ENCODE measurements around the gene JMJD8. TPM values are rescaled to one million over a fixed set of nuclear protein-coding genes. Genes with fewer than 3 reads are reported as not detected.

JMJD8 gene
- total RNA-seq, 4 donors from 2014 or later, result 40.0 to 261 (median 58.6) TPM

GRCh38 chr16:674968-675883 is 8.9 kb downstream of the JMJD8 start, which contains the start of gene RHBDL1:
Gene RHBDL1, plus strand, starts transcription at chr16:675671. Its CDS starts 120 bp downstream, at chr16:675791.
- peak within 1 kb of the TSS in 3 of 4 donors; percentile 25 to 44 (median 41) for H3K4me3 ChIP-seq
- intact Hi-C loops (cut with DNase I; ENCODE audit: low total_unique reads), result no loop called here
- in situ Hi-C loops (cut with MboI; ENCODE audit: low pct_ligation_motif_present in 1 of 4, low pct_unique_long_range_greater_than_20kb in 1 of 4, low sequenced_read_pairs in 3 of 4), result no loop called here

GRCh38 chr16:674214-674881 is 9.8 kb downstream of the JMJD8 start:
- TF ChIP-seq POLR2AphosphoS5 (IDR thresholded peaks at IDR 0.05) (no peak), CTCF (IDR thresholded peaks at IDR 0.05) (no peak)
- WGBS, 2 donors (ENCODE audit: low coverage in 1 of 2), result 76% methylated on average over 20 of the region's 22 CpGs; no CpG with 5 or more reads in 1 of the 2 donors
- H3K27me3 ChIP-seq, result no peaks in the 10 kb centered on the region
- intact Hi-C loops (cut with DNase I; ENCODE audit: low total_unique reads) (no loop called here), in situ Hi-C loops (cut with MboI; ENCODE audit: low pct_ligation_motif_present in 1 of 4, low pct_unique_long_range_greater_than_20kb in 1 of 4, low sequenced_read_pairs in 3 of 4) (no loop called here)
- peaks cover 0 to 26% (median 5%) of the 10 kb centered on the region in 4 donors for H3K36me3 ChIP-seq
- H3K4me1 ChIP-seq, result peaks cover 20 to 50% (median 33%) of the 10 kb centered on the region in 4 donors
- no peak for DNase-seq
- H3K27ac ChIP-seq, result peak overlapping the region in 1 of 4 donors; percentile 69
- no peaks in the 10 kb centered on the region for H3K9me3 ChIP-seq
- H3K4me3 ChIP-seq, result no peak overlapping the region

More at GRCh38 chr16:674968-675883, 8.9 kb downstream of the JMJD8 start, which contains the start of gene RHBDL1:
- peak; percentile 57 for DNase-seq
- peak within 1 kb of the TSS in 3 of 4 donors; percentile 27 to 69 (median 58) for H3K27ac ChIP-seq
- no peaks in the 10 kb centered on the region for H3K27me3 ChIP-seq
- WGBS, 2 donors (ENCODE audit: low coverage in 1 of 2), result 17% methylated on average over 34 of the region's 73 CpGs; no CpG with 5 or more reads in 1 of the 2 donors
- H3K4me1 ChIP-seq, result peaks cover 18 to 51% (median 35%) of the 10 kb centered on the region in 4 donors
- TF ChIP-seq EP300 (IDR thresholded peaks at IDR 0.05; ENCODE audit: low read depth) (no peak), POLR2A (IDR thresholded peaks at IDR 0.05) (no peak), POLR2AphosphoS5 (IDR thresholded peaks at IDR 0.05) (peak in 1 of 3 donors; percentile 16), CTCF (IDR thresholded peaks at IDR 0.05) (peak in 1 of 5 experiments; percentile 19)
- peaks cover 0 to 22% (median 3%) of the 10 kb centered on the region in 4 donors for H3K36me3 ChIP-seq
- H3K9me3 ChIP-seq, result no peaks in the 10 kb centered on the region

GRCh38 chr16:673399-673991 is 10.6 kb downstream of the JMJD8 start:
- H3K9me3 ChIP-seq, result no peaks in the 10 kb centered on the region
- H3K4me1 ChIP-seq, result peaks cover 25 to 50% (median 37%) of the 10 kb centered on the region in 4 donors
- in situ Hi-C loops (cut with MboI; ENCODE audit: low pct_ligation_motif_present in 1 of 4, low pct_unique_long_range_greater_than_20kb in 1 of 4, low sequenced_read_pairs in 3 of 4) (no loop called here), intact Hi-C loops (cut with DNase I; ENCODE audit: low total_unique reads) (no loop called here)
- H3K4me3 ChIP-seq, result no peak overlapping the region
- TF ChIP-seq CTCF (IDR thresholded peaks at IDR 0.05), result no peak
- TF ChIP-seq POLR2A (IDR thresholded peaks at IDR 0.05), result no peak
- TF ChIP-seq POLR2AphosphoS5 (IDR thresholded peaks at IDR 0.05), result no peak
- no peak for TF ChIP-seq EP300 (IDR thresholded peaks at IDR 0.05; ENCODE audit: low read depth)
- no peak overlapping the region for H3K27ac ChIP-seq
- no peak for DNase-seq
- WGBS, 2 donors (ENCODE audit: low coverage in 1 of 2), result 88% methylated on average over 15 of the region's 18 CpGs; no CpG with 5 or more reads in 1 of the 2 donors
- H3K36me3 ChIP-seq, result peaks cover 0 to 26% (median 5%) of the 10 kb centered on the region in 4 donors
- no peaks in the 10 kb centered on the region for H3K27me3 ChIP-seq

All from transverse colon (tissue), 4 donors.